CD4-positive, alpha-beta T cell (primary cell): Measurements from ENCODE around the gene KATNBL1. TPM values are rescaled to one million over a fixed set of nuclear protein-coding genes. Genes with fewer than 3 reads are reported as not detected.

ENCODE experiments used
- ATAC-seq: fragments of 200-7000 bp; cut with Tn5 transposase; one replicate; pipeline ENCODE4 v1.10.0; 2022; ENCODE audit warnings: mild to moderate bottlenecking; ENCODE audit not compliant: poor library complexity
- CTCF ChIA-PET: fragments of 350-600 bp; sonication (Branson Sonifier 250); formaldehyde crosslinking; loops from one replicate; lab custom pipeline; 2021; ENCODE audit warnings: antibody characterized with exemption, inconsistent platforms; lab: Charles Lee
- POLR2A ChIA-PET: fragments of 350-600 bp; sonication (Branson Sonifier 250); formaldehyde crosslinking; loops from one replicate; lab custom pipeline; 2021; ENCODE audit warnings: antibody characterized with exemption, inconsistent platforms; lab: Charles Lee
- DNase-seq, 14 experiments: peaks; one replicate each; pipeline ENCODE4 v3.0.0-alpha.2; 2013 to 2020; ENCODE audit warnings: mixed read lengths in 2 of 14
- H3K27ac ChIP-seq, 2 donors: one replicate each; pipeline versions ENCODE4 v1.5.1 to v1.7.0; 2013; ENCODE audit warnings: low read length in 2 of 2, low read depth in 1 of 2, mild to moderate bottlenecking in 1 of 2
- H3K27me3 ChIP-seq, 2 experiments: 1 replicate in 1 of 2; 2 replicates in 1 of 2; pipeline versions ENCODE4 v1.6.1 to v1.7.0; 2013; ENCODE audit warnings: low read length in 2 of 2, control low read depth in 1 of 2, mild to moderate bottlenecking in 1 of 2, moderate library complexity in 1 of 2; ENCODE audit not compliant: insufficient read depth in 2 of 2, control insufficient read depth in 1 of 2
- H3K36me3 ChIP-seq: one replicate; pipeline ENCODE4 v1.6.1; 2013; ENCODE audit warnings: low read length, control low read depth; ENCODE audit not compliant: insufficient read depth
- H3K4me1 ChIP-seq: one replicate; pipeline ENCODE4 v1.6.1; 2013; ENCODE audit warnings: low read length, control low read depth; ENCODE audit not compliant: insufficient read depth
- H3K4me3 ChIP-seq: one replicate; pipeline ENCODE4 v1.5.1; 2013; ENCODE audit warnings: mild to moderate bottlenecking, low read length, moderate library complexity
- H3K9me3 ChIP-seq, 2 experiments: 1 replicate in 1 of 2; 2 replicates in 1 of 2; pipeline versions ENCODE4 v1.6.1 to v1.7.0; 2013; ENCODE audit warnings: low read length in 2 of 2, mild to moderate bottlenecking in 2 of 2, control low read depth in 1 of 2, moderate library complexity in 1 of 2; ENCODE audit not compliant: control insufficient read depth in 1 of 2, insufficient read depth in 1 of 2
- H3K27ac Mint-ChIP-seq: one replicate; pipeline ENCODE4 v1.8.0; 2020; ENCODE audit warnings: mixed read lengths
- H3K27me3 Mint-ChIP-seq: one replicate; pipeline ENCODE4 v1.8.0; 2021; ENCODE audit warnings: mixed read lengths
- H3K36me3 Mint-ChIP-seq: one replicate; pipeline ENCODE4 v1.8.0; 2021; ENCODE audit warnings: low read depth, mixed read lengths
- H3K4me1 Mint-ChIP-seq: one replicate; pipeline ENCODE4 v1.8.0; 2021; ENCODE audit warnings: low read depth, mixed read lengths
- H3K4me3 Mint-ChIP-seq: one replicate; pipeline ENCODE4 v1.8.0; 2020; ENCODE audit warnings: mild to moderate bottlenecking, mixed read lengths
- H3K9me3 Mint-ChIP-seq: one replicate; pipeline ENCODE4 v1.8.0; 2020; ENCODE audit warnings: mixed read lengths
- CTCF ChIP-seq: fragments of 200-600 bp; IDR thresholded peaks from one replicate; pipeline ENCODE4 v1.8.0; 2022; ENCODE audit warnings: antibody characterized with exemption, mild to moderate bottlenecking
- intact Hi-C, 2 experiments: fragments of 100-400 bp; cut with DNase I in 1 of 2; cut with micrococcal nuclease in 1 of 2; formaldehyde crosslinking; loops; one replicate each; pipeline versions ENCODE4 v1.15.1 to v1.9.0; 2023 to 2025; cut with DNase I, micrococcal nuclease
- total RNA-seq, 174 experiments: library from RNA in 2 of 174; stranded (reverse) in 2 of 174; gene quantifications; one replicate each; pipeline ENCODE4 v1.2.3 and lab custom pipeline; 2021 to 2026

The KATNBL1 gene
- total RNA-seq, 2 experiments from 2014 or later, result 13.0 to 14.6 TPM

GRCh38 chr15:34154725-34155204, 55.1 kb downstream of the KATNBL1 start:
- Mint-ChIP-seq H3K27me3 (no peaks in the 10 kb centered on the region), H3K9me3 (peaks cover 11% of the 10 kb centered on the region), H3K4me1 (no peaks in the 10 kb centered on the region), H3K27ac (no peak overlapping the region), H3K4me3 (no peak overlapping the region), H3K36me3 (peaks cover 90% of the 10 kb centered on the region)
- Histone ChIP-seq H3K4me3 (no peak overlapping the region), H3K36me3 (peaks cover 50% of the 10 kb centered on the region), H3K27me3 (no peaks in the 10 kb centered on the region), H3K4me1 (no peaks in the 10 kb centered on the region), H3K27ac (no peak overlapping the region), H3K9me3 (peaks cover 12 to 19% of the 10 kb centered on the region in 2 experiments)
- ATAC-seq (no peak), DNase-seq (no peak)
- CTCF ChIA-PET, result no interaction called here
- intact Hi-C loops, result no loop called here
- TF ChIP-seq CTCF, result no peak
- POLR2A ChIA-PET, result no interaction called here

GRCh38 chr15:34147371-34148140, 62.3 kb downstream of the KATNBL1 start:
- Mint-ChIP-seq H3K27me3 (no peaks in the 10 kb centered on the region), H3K36me3 (peaks cover 75% of the 10 kb centered on the region), H3K27ac (no peak overlapping the region), H3K9me3 (no peaks in the 10 kb centered on the region), H3K4me3 (no peak overlapping the region), H3K4me1 (no peaks in the 10 kb centered on the region)
- DNase-seq (no peak), ATAC-seq (no peak)
- Histone ChIP-seq H3K36me3 (peaks cover 31% of the 10 kb centered on the region), H3K27me3 (no peaks in the 10 kb centered on the region), H3K4me1 (no peaks in the 10 kb centered on the region), H3K9me3 (no peaks in the 10 kb centered on the region), H3K27ac (no peak overlapping the region), H3K4me3 (no peak overlapping the region)
- TF ChIP-seq CTCF, result no peak
- ChIA-PET POLR2A (no interaction called here), CTCF (no interaction called here)
- intact Hi-C loops, result no loop called here

- no peaks in the 10 kb centered on the region for H3K4me1 Mint-ChIP-seq
- no peak for TF ChIP-seq CTCF
- H3K27me3 Mint-ChIP-seq, result no peaks in the 10 kb centered on the region
- H3K9me3 Mint-ChIP-seq, result no peaks in the 10 kb centered on the region
- ATAC-seq, result no peak
- DNase-seq, result no peak
- no peaks in the 10 kb centered on the region for H3K9me3 ChIP-seq
- no peaks in the 10 kb centered on the region for H3K36me3 ChIP-seq
- no peaks in the 10 kb centered on the region for H3K36me3 Mint-ChIP-seq
- H3K4me3 ChIP-seq, result no peak overlapping the region
- no peaks in the 10 kb centered on the region for H3K4me1 ChIP-seq
- no peak overlapping the region for H3K27ac ChIP-seq
- POLR2A ChIA-PET, result no interaction called here
- H3K4me3 Mint-ChIP-seq, result no peak overlapping the region
- H3K27me3 ChIP-seq, result no peaks in the 10 kb centered on the region
- intact Hi-C loops, result no loop called here
- CTCF ChIA-PET, result no interaction called here
- no peak overlapping the region for H3K27ac Mint-ChIP-seq
Measured at GRCh38 chr15:34133511-34133910, 76.4 kb downstream of the KATNBL1 start.
